Karpas-422 (cell line): ENCODE measurements around the gene ACTL8. TPM values are rescaled to one million over a fixed set of nuclear protein-coding genes. Genes with fewer than 3 reads are reported as not detected.

Experiments used
- DNase-seq: peaks from one replicate; pipeline ENCODE4 v3.0.0-alpha.2; 2015
- H2AFZ ChIP-seq: fragments of 200-600 bp; sonication (generic); 2 replicates; pipeline ENCODE4 v1.6.1; 2014; ENCODE audit warnings: antibody characterized with exemption, low read length, mixed read lengths
- H3K27ac ChIP-seq: fragments of 200-600 bp; sonication (generic); 2 replicates; pipeline ENCODE4 v1.5.1; 2014; ENCODE audit warnings: mild to moderate bottlenecking, low read length, moderate library complexity
- H3K27me3 ChIP-seq: fragments of 200-600 bp; sonication (generic); 2 replicates; pipeline ENCODE4 v1.6.1; 2014; ENCODE audit warnings: low read length, mixed read lengths
- H3K36me3 ChIP-seq: fragments of 200-600 bp; sonication (generic); 2 replicates; pipeline ENCODE4 v1.6.1; 2014; ENCODE audit warnings: low read length, mixed read lengths; ENCODE audit not compliant: insufficient read depth
- H3K4me1 ChIP-seq: fragments of 200-600 bp; sonication (generic); 2 replicates; pipeline ENCODE4 v1.6.1; 2014; ENCODE audit warnings: mild to moderate bottlenecking, low read length, mixed read lengths
- H3K4me2 ChIP-seq: fragments of 200-600 bp; sonication (generic); 2 replicates; pipeline ENCODE4 v1.6.1; 2014; ENCODE audit warnings: low read length, low read depth, mild to moderate bottlenecking; ENCODE audit not compliant: poor library complexity, severe bottlenecking
- H3K4me3 ChIP-seq: fragments of 200-600 bp; sonication (generic); 2 replicates; pipeline ENCODE4 v1.5.1; 2014; ENCODE audit warnings: mild to moderate bottlenecking, antibody characterized with exemption, low read length, mixed read lengths
- H3K79me2 ChIP-seq: fragments of 200-600 bp; sonication (generic); 2 replicates; pipeline ENCODE4 v1.6.1; 2014; ENCODE audit warnings: mild to moderate bottlenecking, low read length, mixed read lengths
- H3K9ac ChIP-seq: fragments of 200-600 bp; sonication (generic); 2 replicates; pipeline ENCODE4 v1.6.0; 2014; ENCODE audit warnings: low read length
- H3K9me2 ChIP-seq: fragments of 200-600 bp; sonication (generic), shearing (Covaris generic); replicated peaks from 2 replicates; pipeline ENCODE4 v1.6.0; 2014; ENCODE audit warnings: mild to moderate bottlenecking, low read length, moderate library complexity; ENCODE audit not compliant: insufficient read depth
- H3K9me3 ChIP-seq: fragments of 300-700, 200-600 bp; sonication (generic); 2 replicates; pipeline ENCODE4 v1.6.1; 2014; ENCODE audit warnings: low read length, mixed read lengths
- H4K20me1 ChIP-seq: fragments of 200-600 bp; sonication (generic); 2 replicates; pipeline ENCODE4 v1.6.1; 2014; ENCODE audit warnings: mild to moderate bottlenecking, antibody characterized with exemption, low read length, low read depth; ENCODE audit not compliant: insufficient read depth
- total RNA-seq: library from RNA; depleted of rRNA; stranded (reverse); fragments of >200 nt; shearing (Covaris generic); gene quantifications from 2 replicates; pipeline ENCODE4 v1.2.3, GENCODE V29; 2014; ENCODE audit warnings: low replicate concordance

Gene ACTL8
- total RNA-seq, 1 experiment from 2014 or later = not detected

DNA sequence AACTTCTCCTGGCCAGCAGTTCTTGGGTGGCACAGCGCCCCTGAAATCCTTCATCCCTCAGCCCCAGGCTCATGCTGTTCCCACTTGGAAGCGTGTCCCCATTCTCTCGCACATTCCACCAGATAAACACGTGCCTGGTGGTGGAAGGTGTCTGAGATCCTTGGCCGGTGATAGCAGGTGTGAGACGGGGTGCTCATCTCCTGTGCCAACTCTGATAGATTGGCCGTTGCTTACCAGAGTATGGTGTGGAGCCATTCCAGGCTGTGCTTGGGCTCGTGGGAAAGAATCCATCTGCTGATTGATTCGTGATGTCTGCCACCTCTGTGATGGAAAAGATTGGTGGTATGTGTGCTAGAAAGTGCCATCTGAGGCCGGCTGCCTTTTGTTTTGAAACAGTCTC is 22.2 kb downstream of the ACTL8 start:
- Histone ChIP-seq H3K9ac (no peak overlapping the region), H3K27ac (no peak overlapping the region), H3K9me2 (no peaks in the 10 kb centered on the region), H4K20me1 (no peaks in the 10 kb centered on the region), H3K4me2 (no peak overlapping the region), H3K9me3 (no peaks in the 10 kb centered on the region), H3K79me2 (no peaks in the 10 kb centered on the region), H3K27me3 (no peaks in the 10 kb centered on the region), H3K36me3 (no peaks in the 10 kb centered on the region), H3K4me1 (no peaks in the 10 kb centered on the region), H3K4me3 (no peak overlapping the region), H2AFZ (no peak overlapping the region)
- no peak for DNase-seq

DNA sequence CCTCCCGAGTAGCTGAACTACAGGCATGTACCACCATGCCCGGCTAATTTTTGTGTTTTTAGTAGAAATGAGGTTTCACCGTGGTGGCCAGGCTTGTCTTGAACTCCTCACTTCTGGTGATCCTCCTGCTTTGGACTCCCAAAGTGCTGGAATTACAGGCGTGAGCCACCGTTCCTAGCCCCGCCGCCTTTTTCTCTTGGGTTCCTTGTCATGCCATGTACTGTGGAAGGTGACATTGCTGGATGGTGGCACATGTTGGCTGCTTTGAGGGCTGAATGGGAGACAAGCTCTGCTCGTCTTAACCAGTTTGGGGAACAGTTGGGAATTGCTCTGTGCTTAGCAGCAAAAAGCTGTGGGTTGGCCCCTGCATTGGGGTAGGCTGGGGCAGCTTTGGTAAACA is 22.7 kb downstream of the ACTL8 start:
- Histone ChIP-seq H3K4me2 (no peak overlapping the region), H3K4me3 (no peak overlapping the region), H3K79me2 (no peaks in the 10 kb centered on the region)

DNA sequence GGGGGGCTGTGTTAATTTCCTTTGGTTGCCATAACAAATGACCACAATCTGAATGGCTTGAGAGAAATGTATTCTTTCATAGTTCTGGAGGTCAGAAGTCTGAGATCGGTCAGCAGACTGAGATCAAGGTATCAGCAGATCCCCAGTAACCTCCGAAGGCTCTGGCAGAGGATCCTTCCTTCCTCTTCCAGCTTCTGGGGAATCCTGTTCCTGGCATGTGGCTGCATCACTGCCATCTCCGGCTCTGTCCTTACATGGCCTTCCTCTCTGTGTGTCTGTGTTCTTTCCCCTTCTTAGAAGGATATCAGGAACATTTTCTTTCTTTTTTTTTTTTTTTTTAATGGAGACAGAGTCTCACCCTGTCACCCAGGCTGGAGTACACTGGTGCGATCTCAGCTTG is 25.8 kb downstream of the ACTL8 start:
- Histone ChIP-seq H3K9me2 (no peaks in the 10 kb centered on the region), H3K4me2 (no peak overlapping the region), H2AFZ (no peak overlapping the region), H3K27me3 (no peaks in the 10 kb centered on the region), H3K9ac (no peak overlapping the region), H3K79me2 (no peaks in the 10 kb centered on the region), H3K27ac (no peak overlapping the region), H3K4me1 (no peaks in the 10 kb centered on the region), H3K9me3 (no peaks in the 10 kb centered on the region), H3K36me3 (no peaks in the 10 kb centered on the region), H3K4me3 (no peak overlapping the region), H4K20me1 (no peaks in the 10 kb centered on the region)
- no peak for DNase-seq

More for the DNA sequence above, 22.7 kb downstream of the ACTL8 start:
- no peaks in the 10 kb centered on the region for H3K36me3 ChIP-seq
- no peak overlapping the region for H3K9ac ChIP-seq
- no peaks in the 10 kb centered on the region for H3K9me3 ChIP-seq
- no peaks in the 10 kb centered on the region for H3K27me3 ChIP-seq
- H3K4me1 ChIP-seq = no peaks in the 10 kb centered on the region
- H3K9me2 ChIP-seq = no peaks in the 10 kb centered on the region
- H4K20me1 ChIP-seq = no peaks in the 10 kb centered on the region
- DNase-seq = no peak
- H2AFZ ChIP-seq = no peak overlapping the region
- no peak overlapping the region for H3K27ac ChIP-seq

DNA sequence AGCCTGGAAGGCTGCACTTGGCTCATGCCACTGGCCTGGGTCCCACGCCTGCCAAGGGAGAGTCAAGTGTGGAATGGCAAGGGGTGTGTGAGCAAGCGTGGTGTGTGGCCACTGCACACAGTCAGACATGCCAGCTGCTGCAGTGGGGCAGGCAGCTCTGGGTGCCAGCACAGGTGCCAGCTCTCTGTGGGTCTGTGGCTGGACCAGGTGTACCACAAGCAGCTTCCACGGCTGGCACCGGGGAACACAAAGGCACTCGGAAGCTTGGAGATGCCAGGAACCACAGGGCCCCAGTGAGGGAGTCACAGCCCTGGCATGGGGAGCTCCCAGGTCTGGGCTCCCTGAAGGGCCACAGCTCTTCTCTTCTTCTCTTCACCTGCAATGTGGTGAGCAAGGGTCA is 34.8 kb downstream of the ACTL8 start:
- H3K27me3 ChIP-seq = no peaks in the 10 kb centered on the region; the same call in 1 of the 2 replicates
- H4K20me1 ChIP-seq = no peaks in the 10 kb centered on the region
- H3K36me3 ChIP-seq = no peaks in the 10 kb centered on the region
- no peak overlapping the region for H3K4me3 ChIP-seq
- no peak overlapping the region for H3K4me2 ChIP-seq
- H3K9me3 ChIP-seq = no peaks in the 10 kb centered on the region; the same call in 1 of the 2 replicates
- DNase-seq = no peak
- H3K4me1 ChIP-seq = peaks cover 69% of the 10 kb centered on the region
- no peak overlapping the region for H2AFZ ChIP-seq
- no peak overlapping the region for H3K9ac ChIP-seq
- H3K27ac ChIP-seq = no peak overlapping the region
- no peaks in the 10 kb centered on the region for H3K79me2 ChIP-seq
- no peaks in the 10 kb centered on the region for H3K9me2 ChIP-seq

DNA sequence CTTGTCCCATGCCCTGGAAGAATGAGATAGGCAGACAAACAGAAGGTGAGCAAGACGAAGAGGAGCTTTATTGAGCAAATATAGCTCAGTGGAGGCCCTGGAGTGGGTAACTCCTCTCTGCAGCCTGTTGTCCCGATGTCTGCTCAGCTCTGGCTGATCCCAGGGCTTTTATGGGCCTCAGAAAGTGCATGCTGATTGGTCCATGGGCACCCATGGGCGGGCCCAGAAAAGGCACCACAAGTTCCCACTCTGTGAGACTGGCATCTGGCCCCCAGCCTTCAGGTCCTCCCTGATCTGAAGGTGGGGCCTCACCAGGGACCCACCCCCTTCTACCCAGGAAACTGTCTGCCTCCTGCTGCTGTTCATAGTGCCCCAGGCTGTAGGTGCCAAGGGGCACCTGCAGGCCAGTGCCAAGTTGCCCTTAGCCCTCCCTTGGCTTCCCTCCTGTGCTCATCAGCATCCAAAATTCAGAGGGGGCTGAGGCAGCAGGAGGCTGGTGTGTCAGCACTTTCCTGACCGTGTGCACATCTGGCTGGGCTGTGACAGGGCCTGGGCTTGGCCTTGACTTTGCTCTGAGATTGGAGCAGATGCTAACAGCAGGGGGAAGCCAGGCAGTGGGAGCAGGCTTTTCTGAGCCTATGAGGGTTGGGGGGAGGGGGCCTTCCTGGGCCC is 35.4 kb downstream of the ACTL8 start:
- Histone ChIP-seq H3K4me3 (no peak overlapping the region; the same call in 1 of the 2 replicates), H3K4me1 (peaks cover 75% of the 10 kb centered on the region), H3K79me2 (no peaks in the 10 kb centered on the region), H3K4me2 (peak overlapping the region; percentile 50), H4K20me1 (no peaks in the 10 kb centered on the region), H2AFZ (no peak overlapping the region), H3K36me3 (no peaks in the 10 kb centered on the region), H3K27ac (peak overlapping the region; percentile 82), H3K9me3 (no peaks in the 10 kb centered on the region; the same call in 1 of the 2 replicates), H3K9me2 (no peaks in the 10 kb centered on the region), H3K9ac (0 out of 2 replicates have a peak overlapping the region, but pooled peaks have one; percentile 31), H3K27me3 (no peaks in the 10 kb centered on the region; the same call in 1 of the 2 replicates)
- peak; percentile 55 for DNase-seq

DNA sequence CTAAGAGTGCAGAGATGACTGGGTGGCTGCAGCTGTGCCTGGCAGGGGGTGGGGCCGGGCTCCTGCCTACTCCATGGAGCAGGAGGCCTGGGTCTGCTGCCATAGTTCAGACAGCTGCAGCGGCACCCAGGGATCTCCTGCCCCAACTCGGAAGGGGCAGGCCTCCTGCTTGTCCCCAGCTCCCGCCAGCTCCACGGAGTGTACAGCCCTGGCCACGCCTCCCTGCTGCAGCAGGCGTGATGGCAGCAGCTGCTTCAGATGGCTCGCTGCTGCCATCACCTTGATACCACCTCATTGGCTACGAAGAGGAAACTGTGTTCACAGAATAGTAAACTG is 35.9 kb downstream of the ACTL8 start:
- peak overlapping the region; percentile 40; the same call in 1 of the 2 replicates for H3K4me3 ChIP-seq
- no peaks in the 10 kb centered on the region; the same call in 1 of the 2 replicates for H3K27me3 ChIP-seq
- no peaks in the 10 kb centered on the region; the same call in 1 of the 2 replicates for H3K9me3 ChIP-seq
- H3K9me2 ChIP-seq = no peaks in the 10 kb centered on the region
- H3K79me2 ChIP-seq = no peaks in the 10 kb centered on the region
- H3K9ac ChIP-seq = peak overlapping the region; percentile 31; the same call in 1 of the 2 replicates
- H3K4me1 ChIP-seq = peaks cover 80% of the 10 kb centered on the region
- H4K20me1 ChIP-seq = no peaks in the 10 kb centered on the region
- peak overlapping the region; percentile 82 for H3K27ac ChIP-seq
- no peaks in the 10 kb centered on the region for H3K36me3 ChIP-seq
- H3K4me2 ChIP-seq = peak overlapping the region; percentile 50
- no peak overlapping the region for H2AFZ ChIP-seq
- DNase-seq = peak; percentile 57

DNA sequence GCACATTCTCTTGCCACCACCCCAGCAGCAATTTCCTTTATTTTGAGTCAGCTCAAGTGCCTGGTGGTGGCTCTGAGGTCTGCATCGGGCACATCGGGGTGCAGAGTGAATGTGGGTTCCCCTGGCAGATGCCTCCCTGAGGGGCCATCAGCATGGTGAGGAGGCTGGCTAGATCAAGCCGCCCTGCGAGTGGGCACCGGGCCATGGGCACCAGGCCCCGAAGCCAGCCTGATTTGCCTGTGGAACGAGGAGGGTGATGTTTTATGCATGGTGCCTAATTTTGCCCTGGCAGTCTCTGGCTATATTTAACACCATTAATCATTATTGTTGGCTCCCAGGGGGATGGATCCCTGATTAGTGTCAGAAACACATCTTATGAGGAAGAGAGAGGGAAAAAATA is 36.3 kb downstream of the ACTL8 start:
- no peaks in the 10 kb centered on the region for H4K20me1 ChIP-seq
- H3K4me3 ChIP-seq = peak overlapping the region; percentile 40
- H3K27ac ChIP-seq = peak overlapping the region; percentile 82
- H3K4me2 ChIP-seq = peak overlapping the region; percentile 50
- DNase-seq = peak; percentile 56
- peak overlapping the region; percentile 31; the same call in 1 of the 2 replicates for H3K9ac ChIP-seq
- H3K36me3 ChIP-seq = no peaks in the 10 kb centered on the region
- no peak overlapping the region for H2AFZ ChIP-seq
- no peaks in the 10 kb centered on the region for H3K79me2 ChIP-seq
- no peaks in the 10 kb centered on the region; the same call in 1 of the 2 replicates for H3K9me3 ChIP-seq
- no peaks in the 10 kb centered on the region for H3K9me2 ChIP-seq
- H3K4me1 ChIP-seq = peaks cover 85% of the 10 kb centered on the region
- H3K27me3 ChIP-seq = no peaks in the 10 kb centered on the region; the same call in 1 of the 2 replicates

DNA sequence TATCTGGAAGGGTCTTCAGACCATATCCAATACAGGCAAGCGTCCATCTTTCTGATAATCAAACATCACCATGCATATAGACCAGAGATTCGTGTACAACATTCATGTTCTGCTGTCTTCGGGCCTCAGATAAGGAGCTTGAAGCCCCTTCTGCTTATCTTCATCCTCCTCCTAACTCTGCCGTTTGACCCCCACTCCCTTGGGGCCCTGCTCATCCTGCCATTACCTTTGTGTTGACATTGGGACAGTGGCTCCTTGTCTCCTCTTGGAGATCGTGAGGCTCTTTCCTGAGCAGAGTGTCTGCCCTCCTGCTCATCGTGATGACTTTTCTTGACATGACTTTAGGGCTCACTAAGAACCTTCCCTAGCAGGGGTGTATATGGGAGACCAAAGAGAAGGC is 37.3 kb downstream of the ACTL8 start:
- Histone ChIP-seq H3K27ac (peak overlapping the region; percentile 82), H3K9ac (peak overlapping the region; percentile 6; the same call in 1 of the 2 replicates), H3K9me3 (no peaks in the 10 kb centered on the region; the same call in 1 of the 2 replicates), H3K4me1 (peaks cover 94% of the 10 kb centered on the region), H3K4me2 (peak overlapping the region; percentile 50), H3K36me3 (no peaks in the 10 kb centered on the region), H4K20me1 (no peaks in the 10 kb centered on the region), H3K9me2 (no peaks in the 10 kb centered on the region), H3K4me3 (no peak overlapping the region), H3K27me3 (no peaks in the 10 kb centered on the region; the same call in 1 of the 2 replicates), H2AFZ (no peak overlapping the region), H3K79me2 (no peaks in the 10 kb centered on the region)
- no peak for DNase-seq
